GM13976 (cell line): Measurements from ENCODE around the gene RIN1.
A peak's percentile ranks its signal among the peaks of the same experiment; 100 is the strongest.
"Not testable (repeated sequence)": the region's sequence is repeated elsewhere in the genome, so short reads cannot be mapped to it uniquely, and the experiment has no call there.

Experiments used
- DNase-seq: peaks from one replicate; pipeline ENCODE4 v3.0.0; 2012; ENCODE audit warnings: low spot score
- in situ Hi-C: fragments of 300-500 bp; cut with MboI; formaldehyde crosslinking; loops from one replicate; pipeline ENCODE4 v1.12.0; 2022; ENCODE audit warnings: low sequenced_read_pairs, mixed read lengths, inconsistent platforms; ENCODE audit not compliant: unreplicated experiment
- TF ChIP-seq, protein P1 (sequence below): IDR thresholded peaks from 2 replicates; pipeline ENCODE4 v1.5.1; 2012; ENCODE audit warnings: borderline replicate concordance, mild to moderate bottlenecking; ENCODE audit not compliant: insufficient read depth; ENCODE audit errors: extremely low read depth, missing control alignments, control extremely low read depth

Gene RIN1, protein sequence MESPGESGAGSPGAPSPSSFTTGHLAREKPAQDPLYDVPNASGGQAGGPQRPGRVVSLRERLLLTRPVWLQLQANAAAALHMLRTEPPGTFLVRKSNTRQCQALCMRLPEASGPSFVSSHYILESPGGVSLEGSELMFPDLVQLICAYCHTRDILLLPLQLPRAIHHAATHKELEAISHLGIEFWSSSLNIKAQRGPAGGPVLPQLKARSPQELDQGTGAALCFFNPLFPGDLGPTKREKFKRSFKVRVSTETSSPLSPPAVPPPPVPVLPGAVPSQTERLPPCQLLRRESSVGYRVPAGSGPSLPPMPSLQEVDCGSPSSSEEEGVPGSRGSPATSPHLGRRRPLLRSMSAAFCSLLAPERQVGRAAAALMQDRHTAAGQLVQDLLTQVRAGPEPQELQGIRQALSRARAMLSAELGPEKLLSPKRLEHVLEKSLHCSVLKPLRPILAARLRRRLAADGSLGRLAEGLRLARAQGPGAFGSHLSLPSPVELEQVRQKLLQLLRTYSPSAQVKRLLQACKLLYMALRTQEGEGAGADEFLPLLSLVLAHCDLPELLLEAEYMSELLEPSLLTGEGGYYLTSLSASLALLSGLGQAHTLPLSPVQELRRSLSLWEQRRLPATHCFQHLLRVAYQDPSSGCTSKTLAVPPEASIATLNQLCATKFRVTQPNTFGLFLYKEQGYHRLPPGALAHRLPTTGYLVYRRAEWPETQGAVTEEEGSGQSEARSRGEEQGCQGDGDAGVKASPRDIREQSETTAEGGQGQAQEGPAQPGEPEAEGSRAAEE

GRCh38 chr11:66336234-66337102, at the start of gene RIN1:
Gene RIN1 (minus strand): TSS chr11:66336434. CDS start chr11:66336402, 32 bp downstream.
- TF ChIP-seq, protein P1, sequence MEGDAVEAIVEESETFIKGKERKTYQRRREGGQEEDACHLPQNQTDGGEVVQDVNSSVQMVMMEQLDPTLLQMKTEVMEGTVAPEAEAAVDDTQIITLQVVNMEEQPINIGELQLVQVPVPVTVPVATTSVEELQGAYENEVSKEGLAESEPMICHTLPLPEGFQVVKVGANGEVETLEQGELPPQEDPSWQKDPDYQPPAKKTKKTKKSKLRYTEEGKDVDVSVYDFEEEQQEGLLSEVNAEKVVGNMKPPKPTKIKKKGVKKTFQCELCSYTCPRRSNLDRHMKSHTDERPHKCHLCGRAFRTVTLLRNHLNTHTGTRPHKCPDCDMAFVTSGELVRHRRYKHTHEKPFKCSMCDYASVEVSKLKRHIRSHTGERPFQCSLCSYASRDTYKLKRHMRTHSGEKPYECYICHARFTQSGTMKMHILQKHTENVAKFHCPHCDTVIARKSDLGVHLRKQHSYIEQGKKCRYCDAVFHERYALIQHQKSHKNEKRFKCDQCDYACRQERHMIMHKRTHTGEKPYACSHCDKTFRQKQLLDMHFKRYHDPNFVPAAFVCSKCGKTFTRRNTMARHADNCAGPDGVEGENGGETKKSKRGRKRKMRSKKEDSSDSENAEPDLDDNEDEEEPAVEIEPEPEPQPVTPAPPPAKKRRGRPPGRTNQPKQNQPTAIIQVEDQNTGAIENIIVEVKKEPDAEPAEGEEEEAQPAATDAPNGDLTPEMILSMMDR, result peak; percentile 19
- in situ Hi-C loops, result no loop called here
- DNase-seq, result peak; percentile 86

GRCh38 chr11:66384316-66384715, 48.1 kb upstream of the RIN1 start:
- DNase-seq, in situ Hi-C loops: not testable (repeated sequence)

DNA sequence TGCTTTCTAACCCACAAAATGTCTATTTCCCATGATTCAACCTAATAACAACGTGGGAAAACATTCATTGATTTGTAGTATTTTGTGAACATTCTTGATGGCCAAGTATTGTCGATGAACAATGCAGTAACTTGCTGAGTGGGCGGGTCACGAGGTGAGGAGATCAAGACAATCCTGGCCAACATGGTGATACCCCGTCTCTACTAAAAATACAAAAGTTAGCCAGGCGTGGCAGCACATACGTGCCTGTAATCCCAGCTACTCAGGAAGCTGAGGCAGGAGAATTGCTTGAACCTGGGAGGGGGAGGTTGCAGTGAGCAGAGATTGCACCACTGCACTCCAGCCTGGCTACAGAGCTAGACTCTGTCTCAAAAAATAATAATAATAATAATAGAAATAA, 44.0 kb upstream of the RIN1 start:
- in situ Hi-C loops, DNase-seq: not testable (repeated sequence)

- DNase-seq, in situ Hi-C loops: not testable (repeated sequence)
Measured at GRCh38 chr11:66373690-66374287, 37.6 kb upstream of the RIN1 start.

GRCh38 chr11:66373265-66373664, 37.0 kb upstream of the RIN1 start:
- DNase-seq, result no peak
- TF ChIP-seq, protein P1, result no peak
- in situ Hi-C loops, result no loop called here

GRCh38 chr11:66371627-66372415, 35.6 kb upstream of the RIN1 start, which contains the start of gene SLC29A2:
Gene SLC29A2 (minus strand): TSS chr11:66371760. CDS start chr11:66371591, 169 bp downstream.
- DNase-seq, result peak; percentile 94
- TF ChIP-seq, protein P1, result no peak
- in situ Hi-C loops, result no loop called here

GRCh38 chr11:66369073-66369894, 33.0 kb upstream of the RIN1 start:
- TF ChIP-seq, protein P1, result no peak
- no peak for DNase-seq
- in situ Hi-C loops, result no loop called here
